GM08714 (cell line): ENCODE data around the gene RFX2.
A peak's percentile ranks its signal among the peaks of the same experiment; 100 is the strongest.

Experiments used
- H3K4me3 ChIP-seq: fragments of 200-500 bp; sonication (Bioruptor generic); 2 replicates; pipeline ENCODE4 v1.5.1; 2014; ENCODE audit warnings: mild to moderate bottlenecking, low read length, inconsistent platforms
- ZNF274 ChIP-seq: IDR thresholded peaks from 2 replicates; pipeline ENCODE4 v1.6.1; 2012; ENCODE audit warnings: mild to moderate bottlenecking, low read depth, low read length

Gene RFX2

GRCh38 chr19:6110360-6110977 lies at the start of gene RFX2:
TSS of gene RFX2 (minus strand) at chr19:6110500. CDS start at chr19:6047496, 63,004 bp downstream.
- peak within 1 kb of the TSS; percentile 80 for H3K4me3 ChIP-seq
- TF ChIP-seq ZNF274, result no peak

- TF ChIP-seq ZNF274, result no peak
- no peak overlapping the region for H3K4me3 ChIP-seq
Measured at GRCh38 chr19:6156033-6156432, 45.7 kb upstream of the RFX2 start.

- TF ChIP-seq ZNF274, result no peak
- no peak overlapping the region for H3K4me3 ChIP-seq
Measured at GRCh38 chr19:6150289-6150688, 40.0 kb upstream of the RFX2 start.

- no peak for TF ChIP-seq ZNF274
- no peak overlapping the region for H3K4me3 ChIP-seq
Measured at GRCh38 chr19:6141217-6141616, 30.9 kb upstream of the RFX2 start.

GRCh38 chr19:6138511-6138910 lies 28.2 kb upstream of the RFX2 start:
- no peak for TF ChIP-seq ZNF274
- no peak overlapping the region for H3K4me3 ChIP-seq

- no peak overlapping the region for H3K4me3 ChIP-seq
- TF ChIP-seq ZNF274, result no peak
Measured at GRCh38 chr19:6138066-6138465, 27.8 kb upstream of the RFX2 start.

- no peak overlapping the region for H3K4me3 ChIP-seq
- TF ChIP-seq ZNF274, result no peak
Measured at GRCh38 chr19:6133231-6133630, 22.9 kb upstream of the RFX2 start.

- H3K4me3 ChIP-seq, result no peak overlapping the region
- no peak for TF ChIP-seq ZNF274
Measured at GRCh38 chr19:6132482-6132881, 22.2 kb upstream of the RFX2 start.

- TF ChIP-seq ZNF274, result no peak
- H3K4me3 ChIP-seq, result no peak overlapping the region
Measured at GRCh38 chr19:6127716-6128335, 17.5 kb upstream of the RFX2 start.

GRCh38 chr19:6126335-6126974 lies 16.2 kb upstream of the RFX2 start:
- TF ChIP-seq ZNF274, result no peak
- no peak overlapping the region for H3K4me3 ChIP-seq

- H3K4me3 ChIP-seq, result no peak overlapping the region
- TF ChIP-seq ZNF274, result no peak
Measured at GRCh38 chr19:6125571-6125989, 15.3 kb upstream of the RFX2 start.

GRCh38 chr19:6119031-6119430 lies 8.7 kb upstream of the RFX2 start:
- TF ChIP-seq ZNF274, result no peak
- H3K4me3 ChIP-seq, result no peak overlapping the region

GRCh38 chr19:6118043-6118442 lies 7.7 kb upstream of the RFX2 start:
- no peak for TF ChIP-seq ZNF274
- no peak overlapping the region for H3K4me3 ChIP-seq

GRCh38 chr19:6117534-6117933 lies 7.2 kb upstream of the RFX2 start:
- TF ChIP-seq ZNF274, result no peak
- no peak overlapping the region for H3K4me3 ChIP-seq

- no peak for TF ChIP-seq ZNF274
Measured at GRCh38 chr19:6116749-6117430, 6.6 kb upstream of the RFX2 start.

More at GRCh38 chr19:6116749-6117430, 6.6 kb upstream of the RFX2 start:
- no peak overlapping the region for H3K4me3 ChIP-seq
